Measurements from ENCODE around the gene TGOLN2.

The TGOLN2 gene

GRCh38 chr2:85308201-85308600 lies 19.6 kb downstream of the TGOLN2 start:
- in situ Hi-C loops (cut with HindIII; ENCODE audit: low sequenced_read_pairs), result no loop called here
- DNase-seq (ENCODE audit: low read depth), result no peak
- no peak for TF ChIP-seq CTCF (IDR thresholded peaks at IDR 0.05; ENCODE audit: low read depth, low read length, missing control alignments)
- no peak overlapping the region for H3K4me3 ChIP-seq (ENCODE audit: low read depth, low read length)

- in situ Hi-C loops (cut with HindIII; ENCODE audit: low sequenced_read_pairs), result no loop called here
- no peak for DNase-seq (ENCODE audit: low read depth)
- TF ChIP-seq CTCF (IDR thresholded peaks at IDR 0.05; ENCODE audit: low read depth, low read length, missing control alignments), result no peak
- H3K4me3 ChIP-seq (ENCODE audit: low read depth, low read length), result no peak overlapping the region
Measured at GRCh38 chr2:85307527-85307897, 20.3 kb downstream of the TGOLN2 start.

DNA sequence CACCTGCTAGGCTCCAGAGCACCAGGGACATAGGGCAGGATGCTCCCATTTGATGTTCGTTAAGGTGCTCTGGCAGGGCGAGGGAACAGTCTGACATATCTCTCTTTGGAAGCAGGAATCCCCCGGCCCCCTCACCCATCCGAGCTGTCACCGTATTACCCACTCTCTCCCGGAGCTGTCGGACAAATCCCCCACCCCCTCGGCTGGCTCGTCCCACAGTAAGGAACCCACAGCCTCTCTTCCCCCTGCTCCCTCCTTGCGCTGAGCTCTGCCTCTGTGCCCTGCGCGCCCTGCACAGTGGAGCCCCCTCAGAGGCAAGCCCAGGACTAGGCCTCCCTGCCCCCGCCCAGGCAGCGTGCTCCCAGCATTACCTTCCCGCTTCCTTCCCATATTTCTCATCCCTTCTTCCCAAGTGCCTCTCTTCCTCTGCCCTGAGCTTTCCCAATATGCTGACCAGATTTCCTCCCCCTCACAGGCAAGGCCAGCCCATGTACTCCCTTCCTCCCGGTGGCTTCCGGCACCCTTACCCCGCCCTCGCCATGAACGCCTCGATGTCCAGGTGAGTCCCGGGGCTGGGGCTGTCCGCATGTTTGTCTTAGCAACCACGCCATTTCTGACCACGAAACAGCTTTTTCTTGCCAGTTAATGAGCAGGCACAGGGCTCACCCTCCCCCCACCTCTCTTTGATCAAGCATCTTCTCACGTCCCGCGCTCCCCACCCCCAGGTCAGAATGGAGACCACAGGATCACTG lies 23.8 kb downstream of the TGOLN2 start:
- no peak for TF ChIP-seq CTCF (IDR thresholded peaks at IDR 0.05; ENCODE audit: low read depth, low read length, missing control alignments)
- H3K4me3 ChIP-seq (ENCODE audit: low read depth, low read length), result no peak overlapping the region
- no peak for DNase-seq (ENCODE audit: low read depth)
- in situ Hi-C loops (cut with HindIII; ENCODE audit: low sequenced_read_pairs), result no loop called here

DNA sequence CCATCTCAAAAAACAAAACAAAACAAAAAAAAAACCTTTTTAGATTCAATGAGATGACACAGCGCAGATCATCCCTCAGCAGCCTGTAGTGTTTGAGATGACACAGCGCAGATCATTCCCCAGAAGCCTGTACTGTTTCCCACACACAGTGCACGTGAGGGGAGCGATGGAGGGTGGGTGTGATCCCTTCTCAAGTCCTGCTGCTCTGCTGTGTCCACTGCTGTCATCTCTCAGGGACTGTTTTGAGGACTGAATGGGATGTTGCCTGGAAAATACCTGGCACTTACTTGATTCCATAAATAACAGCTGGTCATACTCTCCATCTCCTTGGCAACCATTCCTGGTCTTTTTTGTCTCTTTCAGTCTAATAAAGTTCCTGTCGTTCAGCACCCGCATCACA lies 25.7 kb downstream of the TGOLN2 start:
- no peak for DNase-seq (ENCODE audit: low read depth)
- in situ Hi-C loops (cut with HindIII; ENCODE audit: low sequenced_read_pairs), result no loop called here
- H3K4me3 ChIP-seq (ENCODE audit: low read depth, low read length), result no peak overlapping the region
- no peak for TF ChIP-seq CTCF (IDR thresholded peaks at IDR 0.05; ENCODE audit: low read depth, low read length, missing control alignments)

DNA sequence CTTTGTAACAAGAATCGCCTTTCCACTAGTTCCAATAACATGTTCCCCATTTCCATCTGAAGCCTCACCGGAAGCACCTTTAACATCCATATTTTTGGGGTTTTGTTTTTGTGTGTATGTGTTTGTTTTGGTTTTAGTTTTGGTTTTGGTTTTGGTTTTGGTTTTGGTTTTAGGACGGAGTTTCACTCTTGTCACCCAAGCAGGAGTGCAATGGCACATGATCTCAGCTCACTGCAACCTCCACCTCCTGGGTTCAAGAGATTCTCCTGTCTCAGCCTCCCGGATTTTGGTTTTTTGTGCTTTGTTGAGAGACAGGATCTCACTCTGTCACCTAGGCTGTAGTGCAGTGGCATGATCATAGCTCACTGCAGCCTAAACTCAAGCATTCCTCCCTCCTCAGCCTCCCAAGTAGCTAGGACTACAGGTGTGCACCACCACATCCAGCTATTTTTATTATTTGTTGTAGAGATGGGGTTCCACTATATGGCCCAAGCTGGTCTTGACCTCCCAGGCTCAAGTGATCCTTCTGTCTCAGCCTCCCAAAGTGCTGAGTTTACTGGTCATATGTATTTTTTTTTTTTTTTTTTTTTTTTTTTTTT lies 36.3 kb downstream of the TGOLN2 start:
- no peak for TF ChIP-seq CTCF (IDR thresholded peaks at IDR 0.05; ENCODE audit: low read depth, low read length, missing control alignments)
- no peak for DNase-seq (ENCODE audit: low read depth)
- in situ Hi-C loops (cut with HindIII; ENCODE audit: low sequenced_read_pairs), result no loop called here
- no peak overlapping the region for H3K4me3 ChIP-seq (ENCODE audit: low read depth, low read length)

DNA sequence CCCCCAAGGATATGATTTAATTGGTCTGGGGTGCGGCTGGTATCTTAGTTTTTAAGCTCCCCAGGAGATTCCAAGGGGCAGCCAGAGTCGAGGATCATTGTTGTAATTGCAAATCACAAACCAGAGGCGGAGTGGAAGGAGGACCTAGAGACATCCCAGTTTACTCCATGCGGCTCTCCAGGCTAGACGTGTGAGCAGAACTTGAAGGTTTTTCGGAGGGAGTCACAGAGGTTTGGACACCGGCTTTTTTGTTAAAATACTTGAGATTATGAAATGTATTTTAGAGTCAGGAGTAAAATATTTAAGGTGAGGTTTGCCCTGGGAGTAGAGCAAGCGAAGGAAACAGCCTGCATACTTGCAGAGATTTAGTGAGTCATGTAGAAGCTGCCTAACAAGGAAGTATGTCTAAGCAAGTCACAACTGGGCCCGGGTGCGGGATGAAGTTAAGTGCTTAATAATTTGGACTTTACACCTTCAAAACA lies 39.5 kb downstream of the TGOLN2 start:
- TF ChIP-seq CTCF (IDR thresholded peaks at IDR 0.05; ENCODE audit: low read depth, low read length, missing control alignments), result no peak
- H3K4me3 ChIP-seq (ENCODE audit: low read depth, low read length), result no peak overlapping the region
- in situ Hi-C loops (cut with HindIII; ENCODE audit: low sequenced_read_pairs), result no loop called here
- DNase-seq (ENCODE audit: low read depth), result no peak

All from astrocyte of the cerebellum (primary cell).